Gastroesophageal sphincter (tissue), 4 donors: ENCODE data around the gene INKA2. TPM values are rescaled to one million over a fixed set of nuclear protein-coding genes. Genes with fewer than 3 reads are reported as not detected.

Experiments
- ATAC-seq: fragments of 150-250 bp; one replicate; pipeline ENCODE4 v1.9.1; 2016; ENCODE audit warnings: mild to moderate bottlenecking, moderate library complexity
- H3K27ac ChIP-seq, 4 donors: fragments of 200-600 bp; sonication (generic) in 3 of 4; 1 replicate in 3 of 4; 2 replicates in 1 of 4; pipeline ENCODE4 v1.5.1; 2016 to 2019
- H3K27me3 ChIP-seq: fragments of 200-600 bp; sonication (generic); one replicate; pipeline ENCODE4 v1.5.1; 2019
- H3K36me3 ChIP-seq, 2 donors: fragments of 200-600 bp; sonication (generic); one replicate each; pipeline ENCODE4 v1.5.1; 2019; ENCODE audit warnings: control low read depth in 1 of 2
- H3K4me1 ChIP-seq, 3 donors: fragments of 200-600 bp; sonication (generic); 1 replicate in 2 of 3; 2 replicates in 1 of 3; pipeline ENCODE4 v1.5.1; 2016 to 2019; ENCODE audit warnings: control low read depth in 2 of 3
- H3K4me3 ChIP-seq, 2 donors: fragments of 200-600 bp; sonication (generic); one replicate each; pipeline ENCODE4 v1.5.1; 2019; ENCODE audit warnings: mild to moderate bottlenecking in 1 of 2, moderate library complexity in 1 of 2
- H3K9me3 ChIP-seq, 3 donors: fragments of 200-600 bp; sonication (generic); one replicate each; pipeline ENCODE4 v1.5.1; 2017 to 2019; ENCODE audit warnings: control low read depth in 2 of 3
- CTCF ChIP-seq, 4 experiments: fragments of 200-600 bp in 2 of 4; fragments of 450-650 bp in 2 of 4; sonication (generic) in 1 of 4; IDR thresholded peaks; one replicate each; pipeline ENCODE4 v1.5.1; 2017 to 2019; ENCODE audit warnings: antibody characterized with exemption in 4 of 4, mild to moderate bottlenecking in 2 of 4, moderate library complexity in 2 of 4
- EP300 ChIP-seq: sonication (generic); formaldehyde crosslinking; IDR thresholded peaks from one replicate; pipeline ENCODE4 v1.6.1; 2017; ENCODE audit warnings: antibody characterized with exemption, mild to moderate bottlenecking
- POLR2A ChIP-seq, 2 donors: fragments of 450-650 bp; IDR thresholded peaks; one replicate each; pipeline ENCODE4 v1.6.1; 2017; ENCODE audit warnings: antibody characterized with exemption in 2 of 2, mild to moderate bottlenecking in 2 of 2, moderate library complexity in 1 of 2
- POLR2AphosphoS5 ChIP-seq: sonication (generic); formaldehyde crosslinking; IDR thresholded peaks from one replicate; pipeline ENCODE4 v1.6.1; 2017; ENCODE audit warnings: antibody characterized with exemption
- WGBS, 2 donors: methylation state at CpG; one replicate each; pipeline ENCODE4 v1.1.5; 2018; ENCODE audit warnings: low coverage in 1 of 2; 5-methylcytosine and 5-hydroxymethylcytosine counted together
- total RNA-seq, 4 donors: library from RNA; depleted of rRNA; stranded (reverse); fragments of >200 nt; gene quantifications; one replicate each; pipeline ENCODE4 v1.1.0, GENCODE V29; 2016

The INKA2 gene
- total RNA-seq, 4 donors from 2014 or later: 7.2 to 12.8 (median 8.8) TPM

GRCh38 chr1:111762332-111762731 is 23.1 kb upstream of the INKA2 start:
- peaks cover 0 to 12% (median 0%) of the 10 kb centered on the region in 3 donors for H3K4me1 ChIP-seq
- H3K9me3 ChIP-seq: no peaks in the 10 kb centered on the region
- ATAC-seq: no peak
- H3K4me3 ChIP-seq: no peak overlapping the region
- peaks cover 4 to 95% of the 10 kb centered on the region in 2 donors for H3K36me3 ChIP-seq
- no peak for TF ChIP-seq EP300
- no peak for TF ChIP-seq POLR2A (IDR thresholded peaks at IDR 0.05)
- TF ChIP-seq POLR2AphosphoS5: no peak
- TF ChIP-seq CTCF (IDR thresholded peaks at IDR 0.05): no peak
- no peaks in the 10 kb centered on the region for H3K27me3 ChIP-seq
- H3K27ac ChIP-seq: no peak overlapping the region
- WGBS, 2 donors: 83 to 90% methylated on average over 2 of the region's 2 CpGs

- Histone ChIP-seq H3K27me3 (no peaks in the 10 kb centered on the region), H3K36me3 (peaks cover 4 to 90% of the 10 kb centered on the region in 2 donors), H3K4me1 (peaks cover 0 to 18% (median 6%) of the 10 kb centered on the region in 3 donors), H3K27ac (no peak overlapping the region), H3K9me3 (no peaks in the 10 kb centered on the region), H3K4me3 (no peak overlapping the region)
- WGBS, 2 donors: 89 to 94% methylated on average over 2 of the region's 2 CpGs
- TF ChIP-seq EP300 (no peak), POLR2A (IDR thresholded peaks at IDR 0.05) (no peak), POLR2AphosphoS5 (no peak), CTCF (IDR thresholded peaks at IDR 0.05) (no peak)
- ATAC-seq: no peak
Measured at GRCh38 chr1:111761717-111762116, 22.5 kb upstream of the INKA2 start.

GRCh38 chr1:111758373-111758772 is 19.2 kb upstream of the INKA2 start:
- no peak overlapping the region for H3K4me3 ChIP-seq
- WGBS, 2 donors: 51 to 58% methylated on average over 2 of the region's 2 CpGs
- TF ChIP-seq EP300 (no peak), POLR2AphosphoS5 (no peak), CTCF (IDR thresholded peaks at IDR 0.05) (no peak), POLR2A (IDR thresholded peaks at IDR 0.05) (no peak)

GRCh38 chr1:111756124-111756513 is 16.9 kb upstream of the INKA2 start:
- Histone ChIP-seq H3K4me1 (peaks cover 2 to 34% (median 15%) of the 10 kb centered on the region in 3 donors), H3K4me3 (peak overlapping the region; percentile 91 to 92), H3K27ac (peak overlapping the region; percentile 60 to 91 (median 90)), H3K27me3 (no peaks in the 10 kb centered on the region), H3K36me3 (peaks cover 4 to 34% of the 10 kb centered on the region in 2 donors), H3K9me3 (no peaks in the 10 kb centered on the region)
- ATAC-seq: no peak
- TF ChIP-seq EP300 (no peak), POLR2A (IDR thresholded peaks at IDR 0.05) (no peak), POLR2AphosphoS5 (no peak), CTCF (IDR thresholded peaks at IDR 0.05) (no peak)
- WGBS, 2 donors: 0% methylated on average over 5 of the region's 35 CpGs

More at GRCh38 chr1:111758373-111758772, 19.2 kb upstream of the INKA2 start:
- no peaks in the 10 kb centered on the region for H3K9me3 ChIP-seq
- H3K36me3 ChIP-seq: peaks cover 4 to 56% of the 10 kb centered on the region in 2 donors
- no peaks in the 10 kb centered on the region for H3K27me3 ChIP-seq
- ATAC-seq: no peak
- no peak overlapping the region for H3K27ac ChIP-seq
- H3K4me1 ChIP-seq: peaks cover 2 to 31% (median 15%) of the 10 kb centered on the region in 3 donors

GRCh38 chr1:111755331-111756123 is 16.3 kb upstream of the INKA2 start, which contains the start of gene DDX20:
Gene DDX20, plus strand, starts transcription at chr1:111755901. Its CDS starts 24 bp downstream, at chr1:111755925.
- peaks cover under 1 to 28% of the 10 kb centered on the region in 2 donors for H3K36me3 ChIP-seq

More at GRCh38 chr1:111755331-111756123, 16.3 kb upstream of the INKA2 start, which contains the start of gene DDX20:
- WGBS, 2 donors: 0 to 1% methylated on average over 7 to 26 of the region's 67 CpGs
- Histone ChIP-seq H3K4me1 (peaks cover 2 to 40% (median 15%) of the 10 kb centered on the region in 3 donors), H3K4me3 (peak within 1 kb of the TSS; percentile 91 to 92), H3K27ac (peak within 1 kb of the TSS; percentile 60 to 91 (median 90)), H3K27me3 (no peaks in the 10 kb centered on the region), H3K9me3 (no peaks in the 10 kb centered on the region)
- TF ChIP-seq POLR2AphosphoS5 (peak; percentile 70), EP300 (no peak), CTCF (IDR thresholded peaks at IDR 0.05) (peak; percentile 79 to 97 (median 96)), POLR2A (IDR thresholded peaks at IDR 0.05) (peak; percentile 33 to 51)
- ATAC-seq: peak; percentile 96
